Cerebellar cortex (tissue), 1 donor: ENCODE measurements around the gene DPH3.

Experiments
- DNase-seq: peaks from one replicate; pipeline ENCODE4 v3.0.0-alpha.2; 2015; ENCODE audit warnings: low spot score

The DPH3 gene

GRCh38 chr3:16255326-16255725 lies 9.4 kb downstream of the DPH3 start:
- DNase-seq: no peak

- no peak for DNase-seq
Measured at GRCh38 chr3:16254916-16255315, 9.8 kb downstream of the DPH3 start.

DNA sequence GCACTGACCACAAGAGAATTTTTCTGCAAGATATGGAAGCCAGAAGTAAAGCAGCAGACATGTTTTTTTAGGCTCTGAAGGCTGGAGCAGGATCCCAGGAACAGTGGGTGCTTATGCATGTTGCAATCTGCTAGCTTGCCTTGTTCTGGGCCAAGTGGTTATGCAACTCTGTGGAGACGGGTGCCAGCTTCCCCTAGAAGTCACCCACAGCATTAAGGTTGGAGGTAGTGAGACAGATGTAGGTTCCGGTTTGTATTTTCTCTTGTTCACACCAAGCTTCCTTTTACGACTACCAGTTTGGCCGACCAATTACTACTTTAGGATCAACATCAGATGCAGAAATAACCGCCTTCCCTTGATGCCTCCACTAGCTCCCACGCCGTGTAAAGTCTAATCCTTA lies 11.1 kb downstream of the DPH3 start:
- DNase-seq: peak; percentile 20

GRCh38 chr3:16252988-16253387 lies 11.8 kb downstream of the DPH3 start:
- DNase-seq: no peak

- no peak for DNase-seq
Measured at GRCh38 chr3:16252243-16252978, 12.3 kb downstream of the DPH3 start.

GRCh38 chr3:16251316-16252085 lies 13.2 kb downstream of the DPH3 start:
- no peak for DNase-seq

DNA sequence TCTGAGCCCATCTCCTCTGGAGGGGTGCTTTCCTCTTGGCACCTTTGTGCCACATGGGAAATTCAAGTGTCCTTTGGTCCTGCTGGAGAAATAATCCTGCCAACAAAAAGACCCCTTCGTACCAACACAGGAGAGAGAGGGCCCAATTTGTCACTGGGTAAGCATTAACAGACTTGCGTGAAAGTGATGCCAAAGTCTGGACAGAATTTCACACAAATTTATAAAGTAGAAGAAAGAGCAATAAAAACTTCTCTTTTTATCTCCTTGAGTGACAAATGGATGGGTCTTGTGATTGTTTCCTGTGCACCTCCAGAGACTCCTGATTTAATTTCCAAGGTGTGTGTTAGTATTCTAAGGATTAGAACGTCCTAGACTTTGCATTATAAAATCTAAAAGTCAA lies 14.9 kb downstream of the DPH3 start:
- no peak for DNase-seq

- no peak for DNase-seq
Measured at GRCh38 chr3:16249336-16249735, 15.4 kb downstream of the DPH3 start.

GRCh38 chr3:16248556-16248955 lies 16.2 kb downstream of the DPH3 start:
- DNase-seq: no peak

- peak; percentile 92 for DNase-seq
Measured at GRCh38 chr3:16247282-16248061, 17.3 kb downstream of the DPH3 start.

DNA sequence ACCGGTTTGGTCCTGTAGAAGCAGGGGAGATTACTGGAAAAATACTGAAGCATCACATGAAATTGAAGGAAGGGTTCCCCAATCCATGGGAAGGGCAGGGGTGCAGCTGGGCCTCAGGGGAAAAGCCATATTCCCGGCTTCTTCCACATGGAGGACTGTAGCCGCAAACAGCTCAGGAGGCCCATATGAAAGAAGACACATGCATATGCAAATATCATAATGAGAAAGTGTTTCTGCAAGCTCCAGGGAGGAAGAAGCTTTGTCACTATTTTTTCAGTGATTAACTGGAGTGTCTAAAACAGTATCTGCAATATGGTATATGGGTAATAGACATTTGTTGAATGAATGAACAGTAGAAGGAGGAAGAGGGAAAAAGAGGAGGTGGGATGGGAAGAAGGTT lies 19.1 kb downstream of the DPH3 start:
- no peak for DNase-seq

DNA sequence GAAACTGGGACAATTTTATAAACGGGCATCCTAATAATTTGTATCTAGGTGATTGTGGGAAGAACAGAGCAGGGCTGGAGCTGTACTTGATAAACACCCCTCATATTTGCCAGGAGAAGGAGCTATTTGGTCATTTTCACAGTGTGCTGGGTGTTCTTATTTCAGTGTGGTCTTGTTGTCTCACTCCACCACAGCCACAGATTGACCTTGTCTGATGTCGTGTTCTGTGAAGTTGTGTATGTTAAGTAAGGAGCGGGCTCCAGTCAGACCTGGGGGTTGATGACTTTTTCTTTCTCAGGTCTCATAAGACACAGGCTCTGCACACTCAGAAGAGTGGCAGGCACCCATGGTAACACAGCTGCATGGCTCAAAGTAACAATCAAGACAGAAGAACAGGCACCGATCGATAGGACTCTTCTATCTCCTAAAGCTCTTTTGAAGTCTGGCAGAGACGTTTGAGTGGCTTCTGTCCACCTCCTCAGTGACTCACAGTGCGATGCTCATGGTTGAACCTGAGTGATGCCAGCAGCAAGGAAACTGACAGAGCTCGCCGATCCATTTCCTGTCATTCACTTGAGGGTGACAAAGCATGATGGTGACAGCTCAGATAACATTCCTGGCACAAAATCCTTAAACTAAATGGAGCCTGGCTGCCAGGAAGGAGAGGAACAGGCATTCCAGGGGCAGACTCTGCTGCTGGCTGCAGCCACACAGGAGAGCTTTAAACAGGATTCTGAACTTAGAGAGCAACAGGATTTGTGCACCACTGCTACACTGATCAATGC lies 20.8 kb downstream of the DPH3 start:
- DNase-seq: no peak

- no peak for DNase-seq
Measured at GRCh38 chr3:16242177-16242576, 22.6 kb downstream of the DPH3 start.

- no peak for DNase-seq
Measured at GRCh38 chr3:16241225-16241624, 23.5 kb downstream of the DPH3 start.

- DNase-seq: no peak
Measured at GRCh38 chr3:16240229-16241023, 24.3 kb downstream of the DPH3 start.

DNA sequence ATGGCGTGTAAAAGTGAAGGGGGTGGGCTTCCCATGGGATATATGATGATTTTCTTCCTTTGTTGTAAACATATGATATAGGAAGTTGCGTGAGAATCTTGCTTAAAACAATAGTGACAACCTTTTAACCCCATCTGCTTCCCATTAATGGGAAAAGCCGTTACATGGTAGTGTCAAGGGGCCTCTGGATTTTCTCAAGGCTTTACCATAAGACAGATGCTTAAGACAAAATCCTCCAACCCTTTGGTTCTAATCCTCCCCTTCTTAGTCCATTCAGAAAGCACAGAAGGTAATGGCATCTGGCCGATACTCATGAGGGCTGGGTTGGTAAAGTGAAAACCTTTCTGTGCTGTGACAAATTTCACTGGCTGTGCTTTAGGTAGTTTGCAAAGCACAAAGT lies 25.0 kb downstream of the DPH3 start:
- DNase-seq: no peak

DNA sequence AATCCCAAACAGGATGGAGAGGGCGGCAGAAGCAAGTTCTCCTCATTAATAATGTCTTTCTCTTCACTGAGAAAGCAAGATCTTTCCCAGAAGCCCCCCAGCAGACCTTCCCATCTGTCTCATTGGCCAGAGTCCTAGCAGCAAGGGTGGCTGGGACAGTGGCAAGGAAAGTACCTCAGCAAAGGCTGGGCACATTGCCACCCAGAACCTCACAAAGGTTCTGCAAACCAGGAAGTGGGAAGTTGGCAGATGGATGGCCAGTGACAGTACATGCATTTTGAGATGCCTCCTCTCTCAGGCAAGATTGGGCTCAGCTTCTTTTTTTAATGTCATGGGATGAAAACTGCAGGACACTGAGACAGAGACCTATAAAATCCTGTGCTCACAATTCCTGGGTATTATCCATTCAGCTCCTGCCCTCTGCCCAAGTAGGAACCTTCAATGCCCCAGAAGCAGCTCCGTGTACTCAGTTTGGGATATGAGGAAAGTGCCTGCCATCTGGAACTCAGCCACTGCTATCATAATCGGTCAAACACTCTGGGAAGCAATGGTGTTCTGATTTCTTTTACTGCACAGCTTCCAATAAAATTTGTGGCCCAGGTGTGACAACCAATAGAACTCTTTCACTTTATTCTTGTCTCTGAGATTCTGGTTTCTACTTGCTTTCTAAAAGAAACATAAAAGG lies 25.5 kb downstream of the DPH3 start:
- peak; percentile 92 for DNase-seq

DNA sequence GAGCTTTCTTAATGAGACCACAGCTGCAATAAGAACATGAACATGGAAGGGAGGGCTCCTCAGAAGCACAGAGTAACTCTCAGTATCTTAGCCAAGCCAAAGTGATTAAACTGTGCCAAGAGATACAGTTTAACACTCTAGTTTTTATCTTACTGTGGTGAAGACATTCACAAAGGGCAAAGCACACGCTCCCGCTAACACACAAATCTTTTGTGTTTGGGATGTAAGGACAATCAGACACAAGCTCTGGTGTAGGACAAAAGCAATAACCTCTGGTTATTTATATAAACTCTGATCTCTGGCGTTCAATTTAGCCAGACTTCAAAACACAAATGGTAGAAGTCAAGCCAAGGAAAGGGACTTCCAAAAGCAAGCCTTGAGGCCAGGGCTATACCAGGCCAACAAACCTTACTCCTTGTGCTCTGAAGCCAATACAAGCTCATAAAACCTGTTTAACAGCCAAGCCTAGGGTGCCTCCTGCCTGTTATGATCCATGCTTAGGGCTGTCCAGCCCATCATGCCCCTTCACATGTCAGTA lies 27.8 kb downstream of the DPH3 start:
- DNase-seq: no peak

DNA sequence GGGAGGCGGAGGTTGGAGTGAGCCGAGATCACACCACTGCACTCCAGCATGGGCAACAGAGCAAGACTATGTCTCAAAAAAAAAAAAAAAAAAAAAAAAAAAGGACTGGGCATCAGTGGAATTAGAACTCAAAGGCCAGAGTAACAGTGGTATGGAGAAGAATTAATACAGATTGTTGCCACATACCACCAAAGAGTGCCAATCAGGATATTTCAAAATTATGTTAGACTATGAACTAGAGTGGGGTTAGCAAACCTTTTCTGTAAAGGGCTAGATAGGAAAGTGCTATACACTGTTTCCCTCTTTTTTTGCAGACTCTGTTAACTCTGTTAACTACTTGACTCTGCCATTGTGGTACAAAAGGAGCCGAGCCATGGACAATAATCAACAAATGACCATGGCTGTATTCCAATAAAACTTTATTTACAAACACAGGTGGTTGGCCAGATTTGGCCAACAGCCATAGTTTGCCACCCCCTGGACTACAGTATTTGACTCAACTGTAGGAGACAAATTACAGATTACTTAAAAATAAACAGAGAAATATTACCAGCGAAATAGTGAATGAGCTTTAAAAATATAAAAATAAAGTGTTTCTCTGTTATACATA lies 28.6 kb downstream of the DPH3 start:
- DNase-seq: no peak

DNA sequence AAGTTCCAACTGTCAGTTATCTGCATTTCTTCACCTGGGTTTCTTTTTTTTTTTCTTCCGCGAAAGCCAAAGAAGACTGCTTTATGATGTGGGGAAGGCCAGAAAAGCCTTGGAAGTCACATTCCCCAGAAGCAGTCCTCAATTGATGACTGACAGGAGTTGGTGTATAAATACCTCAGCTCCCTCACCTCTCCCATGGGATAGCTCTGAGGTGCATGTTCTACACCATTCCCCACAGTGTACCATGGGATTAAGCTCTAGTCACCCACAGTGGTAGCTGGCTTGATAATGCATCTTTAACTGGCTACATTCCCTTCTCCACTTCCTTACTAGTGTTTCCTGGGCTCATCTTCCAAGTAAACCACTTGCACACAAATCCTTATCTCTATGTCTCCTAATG lies 30.5 kb downstream of the DPH3 start:
- DNase-seq: no peak
